GM23338 (cell line): Measurements from ENCODE around the gene NUF2. TPM values are rescaled to one million over a fixed set of nuclear protein-coding genes. Genes with fewer than 3 reads are reported as not detected.
"Not testable (repeated sequence)": the region's sequence is repeated elsewhere in the genome, so short reads cannot be mapped to it uniquely, and the experiment has no call there.

Source experiments
- ATAC-seq: fragments of 200-7000 bp; cut with Tn5 transposase; 3 replicates; pipeline ENCODE4 v1.9.1; 2020
- DNase-seq: peaks from one replicate; pipeline ENCODE4 v3.0.0-alpha.2; 2015; ENCODE audit warnings: low spot score
- H2AFZ ChIP-seq: fragments of 200-600 bp; sonication (generic); 2 replicates; pipeline ENCODE4 v1.8.0; 2016; ENCODE audit warnings: antibody characterized with exemption, mild to moderate bottlenecking, moderate library complexity
- H3F3A ChIP-seq: fragments of 200-600 bp; sonication (generic); replicated peaks from 2 replicates; pipeline ENCODE4 v1.8.0; 2017; ENCODE audit warnings: antibody characterized with exemption, mixed run types, low read depth
- H3K27ac ChIP-seq: fragments of 200-600 bp; sonication (generic); 2 replicates; pipeline ENCODE4 v1.6.1; 2016; ENCODE audit warnings: low read depth
- H3K27me3 ChIP-seq: fragments of 200-600 bp; sonication (generic); 2 replicates; pipeline ENCODE4 v1.8.0; 2016; ENCODE audit warnings: mild to moderate bottlenecking, mixed run types, moderate library complexity; ENCODE audit not compliant: insufficient read depth
- H3K36me3 ChIP-seq: fragments of 200-600 bp; sonication (generic); 2 replicates; pipeline ENCODE4 v1.8.0; 2016; ENCODE audit warnings: mild to moderate bottlenecking; ENCODE audit not compliant: insufficient read depth
- H3K4me1 ChIP-seq: fragments of 200-600 bp; sonication (generic); 2 replicates; pipeline ENCODE4 v1.8.0; 2016; ENCODE audit warnings: mild to moderate bottlenecking, moderate library complexity; ENCODE audit not compliant: insufficient read depth
- H3K4me2 ChIP-seq: fragments of 200-600 bp; sonication (generic); 2 replicates; pipeline ENCODE4 v1.7.1; 2017; ENCODE audit warnings: mixed run types
- H3K4me3 ChIP-seq: fragments of 200-600 bp; sonication (generic); 2 replicates; pipeline ENCODE4 v1.6.1; 2016; ENCODE audit warnings: mixed run types
- H3K79me2 ChIP-seq: fragments of 200-600 bp; sonication (generic); replicated peaks from 2 replicates; pipeline ENCODE4 v1.8.0; 2017; ENCODE audit warnings: mild to moderate bottlenecking; ENCODE audit not compliant: insufficient read depth
- H3K9me2 ChIP-seq: fragments of 200-600 bp; sonication (generic); 2 replicates; pipeline ENCODE4 v1.8.0; 2017; ENCODE audit not compliant: insufficient read depth
- H4K20me1 ChIP-seq: fragments of 200-600 bp; sonication (generic); replicated peaks from 2 replicates; pipeline ENCODE4 v1.8.0; 2017; ENCODE audit warnings: mild to moderate bottlenecking; ENCODE audit not compliant: insufficient read depth
- H3K27ac Mint-ChIP-seq: 2 replicates; pipeline ENCODE4 v1.8.0; 2020; ENCODE audit warnings: inconsistent platforms, mild to moderate bottlenecking, moderate library complexity, mixed read lengths
- H3K27me3 Mint-ChIP-seq: 3 replicates; pipeline ENCODE4 v1.8.0; 2022; ENCODE audit warnings: low read depth, mild to moderate bottlenecking, moderate library complexity, mixed read lengths, inconsistent platforms; ENCODE audit not compliant: insufficient read depth, poor library complexity
- H3K36me3 Mint-ChIP-seq: 3 replicates; pipeline ENCODE4 v1.8.0; 2021; ENCODE audit warnings: low read depth, mild to moderate bottlenecking, inconsistent platforms, moderate library complexity, mixed read lengths
- H3K4me1 Mint-ChIP-seq: 3 replicates; pipeline ENCODE4 v1.8.0; 2020; ENCODE audit warnings: mild to moderate bottlenecking, inconsistent platforms, mixed read lengths
- H3K4me3 Mint-ChIP-seq: 3 replicates; pipeline ENCODE4 v1.8.0; 2021; ENCODE audit warnings: moderate library complexity, mild to moderate bottlenecking, inconsistent platforms, mixed read lengths
- H3K9me3 Mint-ChIP-seq: 3 replicates; pipeline ENCODE4 v1.8.0; 2020; ENCODE audit warnings: moderate library complexity, mild to moderate bottlenecking, inconsistent platforms, mixed read lengths
- CTCF ChIP-seq, 2 experiments: fragments of 200-600 bp in 1 of 2; sonication (generic) in 1 of 2; conservative IDR thresholded peaks; 2 replicates each; pipeline versions ENCODE4 v1.5.1 to v1.6.1; 2016 to 2017; ENCODE audit warnings: antibody characterized with exemption in 2 of 2, low read depth in 2 of 2, mild to moderate bottlenecking in 2 of 2, moderate library complexity in 1 of 2
- ZNF114 ChIP-seq: fragments of 250-450 bp; sonication (Bioruptor Pico); IDR thresholded peaks from 2 replicates; pipeline ENCODE4 v1.5.0; 2020; ENCODE audit warnings: mild to moderate bottlenecking, moderate library complexity
- ZNF331 ChIP-seq: fragments of 250-450 bp; sonication (Bioruptor Pico); IDR thresholded peaks from 2 replicates; pipeline ENCODE4 v1.5.0; 2020; ENCODE audit warnings: low read depth, mild to moderate bottlenecking, moderate library complexity
- ZNF462 ChIP-seq: fragments of 250-450 bp; sonication (Bioruptor Pico); IDR thresholded peaks from 2 replicates; pipeline ENCODE4 v1.5.0; 2020; ENCODE audit warnings: mild to moderate bottlenecking, moderate library complexity
- polyA plus RNA-seq: library from polyadenylated mRNA; unstranded; fragments of >200 nt; fragmentation: Nextera tagmentation; extraction: Ambion mirVana; gene quantifications from 2 replicates; pipeline ENCODE4 v1.2.1, GENCODE V29; 2016
- total RNA-seq: library from RNA; depleted of rRNA; stranded (reverse); fragments of >200 nt; shearing (Covaris generic); gene quantifications from 2 replicates; pipeline ENCODE4 v1.2.3, GENCODE V29; 2014

NUF2 gene
- total and polyA plus RNA-seq, 2 experiments from 2014 or later, result 21.7 to 51.4 TPM

DNA sequence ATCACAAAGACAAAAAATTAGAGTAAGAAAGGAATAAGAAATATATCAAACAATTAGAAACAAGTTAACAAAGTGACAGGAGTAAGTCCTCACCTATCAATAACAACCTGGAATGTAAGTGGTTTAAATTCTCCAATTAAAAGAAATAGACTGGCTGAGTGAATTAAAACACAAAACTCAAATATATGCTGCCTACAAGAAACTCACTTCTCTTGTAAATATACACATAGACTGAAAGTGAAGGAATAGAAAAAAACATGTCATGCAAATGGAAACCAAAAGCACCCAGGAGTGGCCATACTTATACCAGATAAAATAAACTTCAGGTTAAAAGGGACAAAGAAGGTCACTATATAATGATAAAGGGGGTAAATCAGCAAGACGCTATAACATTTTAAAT is 43.2 kb upstream of the NUF2 start (continued):
- TF ChIP-seq ZNF462 (CRISPR knock-in tag), result no peak
- no peak for TF ChIP-seq CTCF (conservative IDR thresholded peaks at IDR 0.05; ENCODE audit: low read depth in 2 of 2)
- TF ChIP-seq ZNF114 (CRISPR knock-in tag), result no peak
- TF ChIP-seq ZNF331 (CRISPR knock-in tag), result no peak

GRCh38 chr1:163284867-163285266 is 36.9 kb upstream of the NUF2 start:
- not testable (repeated sequence) for H4K20me1 ChIP-seq, H3K79me2 ChIP-seq, H3K27me3 Mint-ChIP-seq, H3K27ac Mint-ChIP-seq, H3K4me3 ChIP-seq, ATAC-seq, H3K27me3 ChIP-seq, DNase-seq, H3K36me3 Mint-ChIP-seq, H3K4me1 ChIP-seq, H2AFZ ChIP-seq, H3K36me3 ChIP-seq, H3K4me1 Mint-ChIP-seq, H3K4me3 Mint-ChIP-seq, H3K27ac ChIP-seq, H3F3A ChIP-seq, H3K9me3 Mint-ChIP-seq, H3K4me2 ChIP-seq, H3K9me2 ChIP-seq
